H9 (cell line): ENCODE data around the gene SLC22A12. TPM values are rescaled to one million over a fixed set of nuclear protein-coding genes. Genes with fewer than 3 reads are reported as not detected.
A peak's percentile ranks its signal among the peaks of the same experiment; 100 is the strongest.
"Not testable (repeated sequence)": the region's sequence is repeated elsewhere in the genome, so short reads cannot be mapped to it uniquely, and the experiment has no call there.

Source experiments
- DNase-seq: peaks from one replicate; pipeline ENCODE4 v3.0.0-alpha.2; 2017
- H2AFZ ChIP-seq: one replicate; pipeline ENCODE4 v1.6.1; 2013; ENCODE audit warnings: mild to moderate bottlenecking, low read length, control low read depth, moderate library complexity
- H2AK5ac ChIP-seq: 2 replicates; pipeline ENCODE4 v1.6.1; 2013; ENCODE audit warnings: low read length, control low read depth, mixed read lengths; ENCODE audit not compliant: insufficient read length
- H2BK120ac ChIP-seq: one replicate; pipeline ENCODE4 v1.6.1; 2013; ENCODE audit warnings: low read depth, mild to moderate bottlenecking, low read length, control low read depth, inconsistent platforms; ENCODE audit not compliant: poor library complexity, severe bottlenecking
- H2BK12ac ChIP-seq: 2 replicates; pipeline ENCODE4 v1.6.1; 2013; ENCODE audit warnings: low read length, control low read depth, mixed read lengths, low read depth; ENCODE audit not compliant: insufficient read length
- H2BK15ac ChIP-seq: 2 replicates; pipeline ENCODE4 v1.6.1; 2013; ENCODE audit warnings: low read depth, low read length, control low read depth
- H2BK20ac ChIP-seq: one replicate; pipeline ENCODE4 v1.6.1; 2013; ENCODE audit warnings: low read depth, mild to moderate bottlenecking, low read length, control low read depth, inconsistent platforms; ENCODE audit not compliant: poor library complexity, severe bottlenecking
- H2BK5ac ChIP-seq: 2 replicates; pipeline ENCODE4 v1.6.1; 2013; ENCODE audit warnings: low read length, control low read depth, mixed read lengths; ENCODE audit not compliant: insufficient read length
- H3K14ac ChIP-seq: 2 replicates; pipeline ENCODE4 v1.6.1; 2013; ENCODE audit warnings: low read length, control low read depth; ENCODE audit not compliant: insufficient read depth
- H3K18ac ChIP-seq: 2 replicates; pipeline ENCODE4 v1.6.1; 2013; ENCODE audit warnings: low read depth, mild to moderate bottlenecking, mixed read lengths, low read length, control low read depth; ENCODE audit not compliant: insufficient read length
- H3K23ac ChIP-seq: 2 replicates; pipeline ENCODE4 v1.6.1; 2013; ENCODE audit warnings: low read length, control low read depth, mixed read lengths, low read depth; ENCODE audit not compliant: insufficient read length
- H3K23me2 ChIP-seq: 2 replicates; pipeline ENCODE4 v1.6.1; 2013; ENCODE audit warnings: low read depth, mild to moderate bottlenecking, mixed read lengths, low read length, control low read depth; ENCODE audit not compliant: insufficient read length, poor library complexity, severe bottlenecking
- H3K27ac ChIP-seq: 2 replicates; pipeline ENCODE4 v1.5.1; 2013; ENCODE audit warnings: low read length, control low read depth, mixed read lengths, low read depth; ENCODE audit not compliant: insufficient read length
- H3K27me3 ChIP-seq: 2 replicates; pipeline ENCODE4 v1.6.1; 2013; ENCODE audit warnings: low read length, control low read depth, inconsistent platforms; ENCODE audit not compliant: insufficient read depth
- H3K4ac ChIP-seq: 2 replicates; pipeline ENCODE4 v1.6.1; 2013; ENCODE audit warnings: low read depth, mild to moderate bottlenecking, control low read depth, inconsistent platforms, low read length, moderate library complexity
- H3K4me1 ChIP-seq: 2 replicates; pipeline ENCODE4 v1.6.1; 2013; ENCODE audit warnings: low read length, control low read depth, inconsistent platforms; ENCODE audit not compliant: insufficient read depth
- H3K4me2 ChIP-seq: 2 replicates; pipeline ENCODE4 v1.6.1; 2013; ENCODE audit warnings: low read length, control low read depth, mixed read lengths; ENCODE audit not compliant: insufficient read length, insufficient read depth
- H3K56ac ChIP-seq: 2 replicates; pipeline ENCODE4 v1.6.1; 2013; ENCODE audit warnings: low read depth, mild to moderate bottlenecking, mixed read lengths, low read length, control low read depth; ENCODE audit not compliant: insufficient read length
- H3K79me1 ChIP-seq: 2 replicates; pipeline ENCODE4 v1.6.1; 2013; ENCODE audit warnings: low read depth, mild to moderate bottlenecking, moderate library complexity, low read length, control low read depth, inconsistent platforms; ENCODE audit not compliant: insufficient read depth, poor library complexity, severe bottlenecking
- H3K79me2 ChIP-seq: 2 replicates; pipeline ENCODE4 v1.6.1; 2013; ENCODE audit warnings: low read length, control low read depth, inconsistent platforms; ENCODE audit not compliant: insufficient read depth
- H3K9ac ChIP-seq: 2 replicates; pipeline ENCODE4 v1.6.1; 2013; ENCODE audit warnings: low read length, control low read depth, mixed read lengths; ENCODE audit not compliant: insufficient read length; ENCODE audit errors: extremely low read depth
- H3K9me3 ChIP-seq: one replicate; pipeline ENCODE4 v1.6.1; 2013; ENCODE audit warnings: low read depth, low read length, inconsistent platforms; ENCODE audit not compliant: control insufficient read depth
- H3T11ph ChIP-seq: one replicate; pipeline ENCODE4 v1.6.1; 2013; ENCODE audit warnings: mild to moderate bottlenecking, low read length, control low read depth, inconsistent platforms
- H4K20me1 ChIP-seq: one replicate; pipeline ENCODE4 v1.6.1; 2013; ENCODE audit not compliant: control insufficient read depth, insufficient read length, insufficient read depth
- H4K5ac ChIP-seq: 2 replicates; pipeline ENCODE4 v1.6.1; 2013; ENCODE audit warnings: low read depth, mild to moderate bottlenecking, mixed read lengths, low read length, control low read depth; ENCODE audit not compliant: insufficient read length
- H4K8ac ChIP-seq: replicated peaks from 2 replicates; pipeline ENCODE4 v1.6.1; 2013; ENCODE audit warnings: low read length, control low read depth, mixed read lengths, low read depth; ENCODE audit not compliant: insufficient read length
- H4K91ac ChIP-seq: 2 replicates; pipeline ENCODE4 v1.6.1; 2013; ENCODE audit warnings: low read depth, mild to moderate bottlenecking, moderate library complexity, mixed read lengths, low read length, control low read depth; ENCODE audit not compliant: insufficient read length
- H3K27ac Mint-ChIP-seq, 3 experiments: 2 replicates in 2 of 3; 3 replicates in 1 of 3; pipeline ENCODE4 v1.8.0; 2020 to 2021; ENCODE audit warnings: mixed read lengths in 3 of 3, mild to moderate bottlenecking in 1 of 3, moderate library complexity in 1 of 3
- H3K27me3 Mint-ChIP-seq: 2 replicates; pipeline ENCODE4 v1.8.0; 2021; ENCODE audit warnings: low read depth, mild to moderate bottlenecking, moderate library complexity, mixed read lengths
- H3K36me3 Mint-ChIP-seq, 3 experiments: 2 replicates in 2 of 3; 3 replicates in 1 of 3; pipeline ENCODE4 v1.8.0; 2020 to 2021; ENCODE audit warnings: low read depth in 3 of 3, mixed read lengths in 3 of 3; ENCODE audit not compliant: insufficient read depth in 1 of 3
- H3K4me1 Mint-ChIP-seq, 2 experiments: 2 replicates each; pipeline ENCODE4 v1.8.0; 2020; ENCODE audit warnings: mixed read lengths in 2 of 2
- H3K4me3 Mint-ChIP-seq, 2 experiments: 2 replicates in 1 of 2; 3 replicates in 1 of 2; pipeline ENCODE4 v1.8.0; 2020 to 2021; ENCODE audit warnings: mild to moderate bottlenecking in 2 of 2, mixed read lengths in 2 of 2, moderate library complexity in 1 of 2
- H3K9me3 Mint-ChIP-seq, 2 experiments: 2 replicates in 1 of 2; 3 replicates in 1 of 2; pipeline ENCODE4 v1.8.0; 2020; ENCODE audit warnings: mild to moderate bottlenecking in 2 of 2, mixed read lengths in 2 of 2, moderate library complexity in 1 of 2
- WGBS: extraction: QIAGEN DNeasy Blood & Tissue Kit; methylation state at CpG from one replicate; pipeline ENCODE4 v1.1.7; 2013; ENCODE audit warnings: missing lambda C conversion rate, low lambda C conversion rate, mixed read lengths; ENCODE audit not compliant: insufficient read length; ENCODE audit errors: extremely low coverage; 5-methylcytosine and 5-hydroxymethylcytosine counted together
- total RNA-seq: library from RNA; stranded (reverse); gene quantifications from 2 replicates; pipeline ENCODE4 v1.2.1, GENCODE V29; 2021
- TF ChIP-seq, protein P1 (sequence below): fragments of 200-600 bp; sonication (generic); conservative IDR thresholded peaks from 3 replicates; pipeline ENCODE4 v1.8.0; 2021; ENCODE audit warnings: antibody characterized with exemption, mild to moderate bottlenecking

SLC22A12 gene
- total RNA-seq, 1 experiment from 2014 or later = not detected

DNA sequence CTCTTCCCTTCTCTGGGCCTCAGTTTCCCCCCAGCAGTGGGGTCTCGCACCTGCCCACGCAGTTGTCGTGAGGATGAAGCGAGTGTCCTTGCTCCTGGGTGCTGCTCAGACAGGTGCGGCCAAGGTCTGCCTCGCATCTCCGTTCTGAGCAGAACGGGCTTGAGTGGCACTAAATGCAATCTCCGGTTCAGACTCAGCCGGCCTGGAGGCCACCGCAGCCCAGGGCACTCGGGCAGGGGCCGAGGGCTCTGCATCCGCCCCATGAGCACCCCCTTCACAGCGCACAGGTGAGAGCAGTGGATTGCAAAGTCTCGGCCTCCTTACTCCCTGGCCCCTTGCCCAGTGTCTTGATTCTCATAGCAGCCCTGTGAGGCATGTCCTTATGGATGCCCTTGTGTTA lies 30.1 kb upstream of the SLC22A12 start:
- Histone ChIP-seq H3K14ac (no peak overlapping the region), H3K23ac (no peak overlapping the region), H3K4ac (no peak overlapping the region), H3T11ph (no peak overlapping the region), H3K79me2 (no peaks in the 10 kb centered on the region), H2BK12ac (no peak overlapping the region), H2BK120ac (no peak overlapping the region), H3K27me3 (no peaks in the 10 kb centered on the region), H4K5ac (no peak overlapping the region), H4K20me1 (no peaks in the 10 kb centered on the region), H2BK20ac (no peak overlapping the region), H4K8ac (no peak overlapping the region), H3K9ac (no peak overlapping the region), H2BK15ac (no peak overlapping the region), H2BK5ac (no peak overlapping the region), H3K9me3 (no peaks in the 10 kb centered on the region), H3K4me1 (peaks cover 7% of the 10 kb centered on the region; the same call in 1 of the 2 replicates), H2AFZ (no peak overlapping the region), H3K79me1 (no peaks in the 10 kb centered on the region), H3K23me2 (no peaks in the 10 kb centered on the region), H3K56ac (no peak overlapping the region), H3K27ac (no peak overlapping the region), H2AK5ac (no peak overlapping the region), H3K4me2 (no peak overlapping the region), H3K18ac (no peak overlapping the region), H4K91ac (no peak overlapping the region)
- peak overlapping the region in 1 of 3 experiments; percentile 71; a peak in 2 of 7 replicates for H3K27ac Mint-ChIP-seq
- H3K4me1 Mint-ChIP-seq = peaks cover 46 to 48% of the 10 kb centered on the region in 2 experiments
- H3K4me3 Mint-ChIP-seq = no peak overlapping the region; a peak in 1 of 5 replicates
- WGBS = no CpG with 5 or more reads among the region's 16 CpGs
- peaks cover 6% of the 10 kb centered on the region for H3K27me3 Mint-ChIP-seq
- TF ChIP-seq, protein P1, sequence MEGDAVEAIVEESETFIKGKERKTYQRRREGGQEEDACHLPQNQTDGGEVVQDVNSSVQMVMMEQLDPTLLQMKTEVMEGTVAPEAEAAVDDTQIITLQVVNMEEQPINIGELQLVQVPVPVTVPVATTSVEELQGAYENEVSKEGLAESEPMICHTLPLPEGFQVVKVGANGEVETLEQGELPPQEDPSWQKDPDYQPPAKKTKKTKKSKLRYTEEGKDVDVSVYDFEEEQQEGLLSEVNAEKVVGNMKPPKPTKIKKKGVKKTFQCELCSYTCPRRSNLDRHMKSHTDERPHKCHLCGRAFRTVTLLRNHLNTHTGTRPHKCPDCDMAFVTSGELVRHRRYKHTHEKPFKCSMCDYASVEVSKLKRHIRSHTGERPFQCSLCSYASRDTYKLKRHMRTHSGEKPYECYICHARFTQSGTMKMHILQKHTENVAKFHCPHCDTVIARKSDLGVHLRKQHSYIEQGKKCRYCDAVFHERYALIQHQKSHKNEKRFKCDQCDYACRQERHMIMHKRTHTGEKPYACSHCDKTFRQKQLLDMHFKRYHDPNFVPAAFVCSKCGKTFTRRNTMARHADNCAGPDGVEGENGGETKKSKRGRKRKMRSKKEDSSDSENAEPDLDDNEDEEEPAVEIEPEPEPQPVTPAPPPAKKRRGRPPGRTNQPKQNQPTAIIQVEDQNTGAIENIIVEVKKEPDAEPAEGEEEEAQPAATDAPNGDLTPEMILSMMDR = no peak
- no peaks in the 10 kb centered on the region for H3K9me3 Mint-ChIP-seq
- DNase-seq = no peak
- H3K36me3 Mint-ChIP-seq = no peaks in the 10 kb centered on the region; a peak in 1 of 7 replicates

DNA sequence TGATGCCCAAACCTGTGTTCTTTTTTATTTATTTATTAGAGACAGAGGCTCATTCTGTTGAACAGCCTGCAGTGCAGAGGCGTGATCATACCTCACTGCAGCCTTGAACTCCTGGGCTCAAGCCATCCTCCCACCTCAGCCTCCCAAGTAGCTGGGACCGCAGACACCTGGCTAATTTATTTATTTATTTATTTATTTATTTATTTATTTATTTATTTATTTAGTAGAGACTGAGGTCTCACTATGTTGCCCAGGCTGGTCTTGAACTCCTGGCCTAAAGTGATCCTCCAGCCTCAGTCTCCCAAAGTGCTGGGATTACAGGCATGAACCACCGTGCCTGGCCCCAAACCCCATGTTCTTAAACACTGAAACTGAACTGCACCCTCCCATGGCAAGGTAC lies 29.6 kb upstream of the SLC22A12 start:
- not testable (repeated sequence) for H3K79me1 ChIP-seq, H4K20me1 ChIP-seq, H2AFZ ChIP-seq, H2BK120ac ChIP-seq, H3K56ac ChIP-seq, H3K27ac ChIP-seq, H3K27me3 Mint-ChIP-seq, H3T11ph ChIP-seq, H3K9me3 ChIP-seq, H3K9ac ChIP-seq, H2BK12ac ChIP-seq, H3K14ac ChIP-seq, H3K23me2 ChIP-seq, H2BK20ac ChIP-seq, H3K9me3 Mint-ChIP-seq, H3K23ac ChIP-seq, H4K91ac ChIP-seq, H3K36me3 Mint-ChIP-seq, DNase-seq, H2BK15ac ChIP-seq, H3K4ac ChIP-seq, H4K8ac ChIP-seq, H3K4me2 ChIP-seq, H3K27me3 ChIP-seq, H3K4me1 ChIP-seq, H2AK5ac ChIP-seq, H3K4me3 Mint-ChIP-seq, H4K5ac ChIP-seq, H3K18ac ChIP-seq, H3K79me2 ChIP-seq, H2BK5ac ChIP-seq
- H3K27ac Mint-ChIP-seq = peak overlapping the region in 1 of 3 experiments; percentile 48; a peak in 1 of 7 replicates
- no CpG with 5 or more reads among the region's 3 CpGs for WGBS
- peaks cover 49 to 51% of the 10 kb centered on the region in 2 experiments for H3K4me1 Mint-ChIP-seq
